Measurements from ENCODE around the gene ARHGAP26.
"Not testable (repeated sequence)": the region's sequence is repeated elsewhere in the genome, so short reads cannot be mapped to it uniquely, and the experiment has no call there.

Gene ARHGAP26

DNA sequence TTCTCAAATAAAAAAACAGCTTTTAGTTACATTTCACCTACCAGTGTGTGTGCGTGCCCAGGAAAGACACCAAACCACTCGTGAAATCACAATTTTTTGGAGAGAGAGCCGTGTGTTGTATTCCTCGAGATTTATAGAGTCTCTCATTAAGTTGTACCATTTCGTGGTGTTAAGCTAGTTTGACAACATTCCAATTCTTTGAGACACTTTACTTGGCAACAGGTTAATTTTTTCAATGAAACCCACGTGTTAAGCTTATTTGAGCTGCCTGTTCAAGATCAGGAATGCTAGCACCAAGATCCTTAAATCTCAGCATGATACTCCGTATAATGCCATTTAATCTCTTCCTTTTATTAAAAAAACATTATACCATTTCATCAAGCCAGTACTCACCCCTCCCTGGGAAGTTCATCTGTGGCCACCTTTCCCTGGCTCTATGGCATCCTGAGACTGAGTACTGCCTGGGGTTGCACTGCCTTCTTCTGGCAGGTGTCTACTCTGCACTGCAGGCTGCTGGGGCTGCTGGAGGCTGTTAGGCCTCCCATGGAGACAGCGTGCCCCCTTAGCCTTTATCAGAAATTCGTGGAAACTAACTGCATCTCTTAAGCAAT, 143.7 kb downstream of the ARHGAP26 start:
- Mint-ChIP-seq H3K27me3 (no peaks in the 10 kb centered on the region), H3K36me3 (peaks cover 12 to 17% of the 10 kb centered on the region in 2 donors), H3K4me3 (no peak overlapping the region), H3K9me3 (no peaks in the 10 kb centered on the region), H3K27ac (no peak overlapping the region), H3K4me1 (peaks cover 6 to 12% of the 10 kb centered on the region in 2 donors)
- DNase-seq = no peak
- no peak for ATAC-seq (replicated peaks)

DNA sequence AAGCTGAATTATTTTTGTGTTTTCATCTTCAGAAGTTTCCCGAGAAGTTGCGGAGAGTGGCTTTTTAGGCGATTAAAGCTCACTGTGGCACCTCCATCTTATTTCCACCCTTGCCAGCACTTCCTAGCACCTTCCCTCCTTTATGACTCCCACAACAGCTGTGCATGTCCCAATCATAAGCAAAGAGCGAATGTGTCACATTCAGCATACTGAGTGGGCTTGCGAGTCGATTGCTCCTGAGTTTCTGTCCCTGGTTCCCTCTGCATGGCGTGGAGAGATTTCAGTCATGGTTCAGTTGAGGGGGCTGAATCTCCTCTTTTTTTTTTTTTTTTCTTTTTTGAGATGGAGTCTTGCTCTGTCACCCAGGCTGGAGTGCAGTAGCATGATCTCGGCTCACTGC, 144.9 kb downstream of the ARHGAP26 start:
- H3K27ac Mint-ChIP-seq = no peak overlapping the region
- no peaks in the 10 kb centered on the region for H3K27me3 Mint-ChIP-seq
- no peak overlapping the region for H3K4me3 Mint-ChIP-seq
- no peak for DNase-seq
- peaks cover 6 to 12% of the 10 kb centered on the region in 2 donors for H3K4me1 Mint-ChIP-seq
- H3K36me3 Mint-ChIP-seq = peaks cover 12 to 17% of the 10 kb centered on the region in 2 donors
- H3K9me3 Mint-ChIP-seq = no peaks in the 10 kb centered on the region
- ATAC-seq (replicated peaks) = no peak

DNA sequence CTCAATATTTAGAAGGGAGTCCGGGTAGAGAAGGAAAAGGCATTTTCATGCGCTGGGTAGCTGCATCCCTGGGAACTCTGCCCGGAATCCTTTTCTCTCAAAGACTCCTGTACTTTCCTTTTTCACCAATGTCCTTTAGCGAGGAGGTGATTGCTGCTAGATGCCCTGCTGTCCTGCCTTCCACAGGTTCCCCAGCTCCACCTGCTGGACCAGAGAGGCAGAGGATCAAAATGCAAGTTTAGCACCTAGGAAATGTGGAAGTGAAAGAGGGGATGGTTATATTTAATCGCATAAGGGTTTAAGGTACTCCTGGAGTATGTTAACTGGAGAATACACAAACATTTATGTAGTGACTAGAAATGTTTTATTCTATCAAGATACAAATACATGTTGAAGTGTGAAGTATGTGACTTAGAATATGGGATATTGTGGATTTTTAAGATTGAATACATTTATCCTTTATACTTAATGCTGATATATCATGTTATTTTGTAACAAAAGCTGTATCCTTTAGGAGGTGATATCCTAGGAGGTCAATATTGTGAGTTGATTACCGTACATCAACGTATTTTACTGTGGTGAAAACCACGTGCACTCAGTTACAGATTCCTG, 145.7 kb downstream of the ARHGAP26 start:
- no peak overlapping the region for H3K4me3 Mint-ChIP-seq
- peaks cover 11 to 16% of the 10 kb centered on the region in 2 donors for H3K36me3 Mint-ChIP-seq
- ATAC-seq (replicated peaks) (peak; percentile 81 to 90), DNase-seq (peak; percentile 39)
- H3K9me3 Mint-ChIP-seq = no peaks in the 10 kb centered on the region
- no peak overlapping the region for H3K27ac Mint-ChIP-seq
- H3K27me3 Mint-ChIP-seq = no peaks in the 10 kb centered on the region
- peaks cover 6 to 12% of the 10 kb centered on the region in 2 donors for H3K4me1 Mint-ChIP-seq

DNA sequence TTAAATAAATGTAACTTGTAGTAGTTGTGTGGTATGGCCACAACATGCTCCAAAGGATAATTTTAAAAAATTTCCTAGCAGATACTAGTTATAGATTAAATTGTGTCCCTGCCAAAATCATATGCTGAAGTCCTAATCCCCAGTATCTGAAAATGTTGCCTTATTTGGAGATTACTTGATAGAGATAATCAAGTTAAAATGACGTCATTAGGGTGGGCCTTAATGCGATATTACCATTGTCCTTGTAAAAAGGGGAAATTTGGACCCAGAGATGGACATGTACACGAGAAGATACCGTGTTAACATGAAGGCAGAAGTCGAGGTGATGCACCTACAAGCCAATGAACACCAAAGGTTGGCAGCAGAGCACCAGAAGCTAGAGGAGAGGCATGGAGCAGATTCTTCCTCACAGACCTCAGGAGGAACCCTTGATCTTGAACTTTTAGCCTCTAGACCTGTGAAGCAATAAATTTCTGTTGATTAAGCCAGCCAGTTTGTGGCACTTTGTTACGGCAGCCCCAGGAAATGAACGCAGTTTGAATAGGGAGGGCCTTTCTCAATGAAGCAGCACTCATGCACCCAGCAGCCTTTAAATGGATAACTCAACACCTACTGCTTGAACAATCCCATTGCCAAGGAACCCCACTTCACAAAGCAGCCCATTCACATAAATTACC, 148.9 kb downstream of the ARHGAP26 start:
- Mint-ChIP-seq H3K4me3 (no peak overlapping the region), H3K9me3 (no peaks in the 10 kb centered on the region), H3K27me3 (no peaks in the 10 kb centered on the region), H3K4me1 (peaks cover 6 to 13% of the 10 kb centered on the region in 2 donors), H3K27ac (no peak overlapping the region), H3K36me3 (peaks cover 0 to 3% of the 10 kb centered on the region in 2 donors)
- DNase-seq (no peak), ATAC-seq (replicated peaks) (no peak)

DNA sequence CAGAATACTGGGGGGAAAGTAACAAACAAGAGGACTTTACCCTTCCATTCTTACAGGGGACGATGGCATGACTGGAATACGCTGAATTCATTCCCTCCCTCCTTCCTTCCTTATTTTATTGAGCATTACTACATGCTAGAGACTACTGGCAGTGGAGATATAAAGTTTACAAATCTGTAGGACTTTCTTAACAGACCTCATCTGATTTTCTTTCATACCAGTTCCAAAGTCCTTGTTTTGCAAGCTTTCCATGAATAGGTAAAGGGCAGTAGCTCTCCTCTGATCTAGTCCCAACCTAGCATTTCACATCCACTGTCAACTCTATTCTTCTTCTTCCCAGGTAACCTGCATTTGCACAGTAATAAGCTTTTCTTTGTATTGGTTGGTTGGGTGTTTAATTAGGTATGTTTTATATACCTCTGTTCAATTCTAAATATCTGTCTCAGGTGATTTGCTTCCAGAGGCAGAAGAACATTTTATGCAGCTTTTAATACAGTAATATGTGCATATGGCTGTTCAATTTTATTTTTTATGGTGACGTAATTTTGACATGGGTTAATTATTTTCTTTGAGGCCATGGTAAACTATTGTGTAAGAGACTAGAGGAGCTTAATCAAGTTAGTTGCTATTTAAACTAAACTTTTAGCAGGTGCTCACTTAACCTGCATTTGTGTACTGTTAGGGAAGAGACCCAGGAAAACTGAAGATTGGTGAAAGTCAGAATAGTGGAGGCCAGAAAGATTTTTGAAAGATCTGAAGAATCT, 150.9 kb downstream of the ARHGAP26 start:
- H3K9me3 Mint-ChIP-seq = no peaks in the 10 kb centered on the region
- ATAC-seq (replicated peaks) (no peak), DNase-seq (no peak)
- no peak overlapping the region for H3K27ac Mint-ChIP-seq
- H3K4me3 Mint-ChIP-seq = no peak overlapping the region
- H3K4me1 Mint-ChIP-seq = peaks cover 7 to 14% of the 10 kb centered on the region in 2 donors
- no peaks in the 10 kb centered on the region for H3K36me3 Mint-ChIP-seq
- no peaks in the 10 kb centered on the region for H3K27me3 Mint-ChIP-seq

DNA sequence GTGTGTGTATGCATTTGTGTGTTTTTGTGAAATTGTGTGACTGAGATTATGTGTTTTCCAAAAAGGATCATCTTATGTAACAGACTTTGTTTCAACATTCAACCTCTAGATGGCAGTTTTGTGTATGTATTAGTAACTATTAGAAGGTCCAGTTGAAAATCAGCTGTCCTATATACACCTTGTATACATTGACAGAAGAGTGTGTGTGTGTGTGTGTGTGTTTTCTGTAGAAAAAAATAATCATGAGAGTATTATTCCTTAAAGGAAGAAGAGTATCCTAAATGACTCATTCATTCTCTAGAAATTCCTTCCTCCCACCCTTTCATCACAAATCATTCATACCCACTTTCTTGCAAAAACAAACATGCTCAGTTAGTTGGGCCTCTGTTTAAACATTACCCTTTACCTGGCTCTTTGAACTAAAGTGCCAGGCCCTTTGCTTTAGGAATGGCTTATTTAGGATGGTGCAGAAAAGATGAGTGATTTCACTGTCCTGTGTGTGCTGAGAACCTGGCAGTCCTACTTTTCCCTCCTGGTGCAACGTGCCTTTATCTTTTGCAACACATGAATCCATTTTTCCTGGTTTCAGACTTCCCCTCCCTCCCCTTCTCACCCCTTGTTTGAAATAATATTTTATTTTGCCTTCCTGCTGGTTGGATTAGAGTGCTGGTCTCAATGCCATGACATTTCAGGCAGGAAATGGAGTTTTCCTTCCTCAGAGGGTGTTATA, 152.2 kb downstream of the ARHGAP26 start:
- Mint-ChIP-seq H3K4me1 (peaks cover 4 to 8% of the 10 kb centered on the region in 2 donors), H3K4me3 (no peak overlapping the region), H3K36me3 (no peaks in the 10 kb centered on the region)

DNA sequence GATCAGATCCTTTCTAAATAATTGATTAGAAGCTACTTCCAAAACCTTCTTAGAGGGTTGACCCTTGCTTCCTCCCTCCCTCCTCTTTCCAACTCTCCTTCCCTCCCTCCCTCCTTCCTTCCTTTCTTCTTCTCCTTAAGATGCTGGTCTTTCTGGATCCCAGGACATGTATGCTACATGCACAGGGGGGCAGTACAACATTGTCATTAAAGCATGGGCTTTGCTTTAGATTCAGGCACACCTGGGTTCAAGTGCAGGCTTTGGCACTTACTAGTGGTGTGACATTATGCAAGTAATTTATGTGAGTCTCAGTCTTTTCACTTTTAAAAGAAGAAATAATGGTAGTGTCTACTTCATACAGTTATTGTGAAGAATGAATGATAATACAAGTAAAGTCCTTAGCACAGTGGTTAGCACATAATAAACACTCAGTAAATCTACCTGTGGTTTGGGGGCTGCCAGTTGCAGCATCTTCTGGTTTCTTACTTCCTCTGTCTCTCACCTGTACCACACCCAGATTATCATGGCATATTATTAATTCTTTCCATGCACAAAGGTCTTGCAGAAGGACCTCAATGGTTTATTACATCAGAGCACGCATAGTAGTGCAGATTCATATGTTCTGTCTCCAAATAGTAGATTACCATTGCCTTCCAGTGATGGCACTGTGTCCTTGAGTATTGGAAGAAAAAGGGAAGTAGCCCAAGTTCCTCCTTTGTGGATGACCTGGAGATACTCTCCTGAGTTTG, 154.1 kb downstream of the ARHGAP26 start:
- Mint-ChIP-seq H3K4me1 (peaks cover 4 to 8% of the 10 kb centered on the region in 2 donors), H3K27me3 (no peaks in the 10 kb centered on the region), H3K4me3 (no peak overlapping the region), H3K27ac (no peak overlapping the region), H3K36me3 (no peaks in the 10 kb centered on the region), H3K9me3 (no peaks in the 10 kb centered on the region)
- DNase-seq (no peak), ATAC-seq (replicated peaks) (peak; percentile 29 to 33)

More for the DNA sequence above, 152.2 kb downstream of the ARHGAP26 start:
- Mint-ChIP-seq H3K27ac (no peak overlapping the region), H3K27me3 (no peaks in the 10 kb centered on the region), H3K9me3 (no peaks in the 10 kb centered on the region)
- ATAC-seq (replicated peaks) (peak; percentile 69 to 70), DNase-seq (no peak)

DNA sequence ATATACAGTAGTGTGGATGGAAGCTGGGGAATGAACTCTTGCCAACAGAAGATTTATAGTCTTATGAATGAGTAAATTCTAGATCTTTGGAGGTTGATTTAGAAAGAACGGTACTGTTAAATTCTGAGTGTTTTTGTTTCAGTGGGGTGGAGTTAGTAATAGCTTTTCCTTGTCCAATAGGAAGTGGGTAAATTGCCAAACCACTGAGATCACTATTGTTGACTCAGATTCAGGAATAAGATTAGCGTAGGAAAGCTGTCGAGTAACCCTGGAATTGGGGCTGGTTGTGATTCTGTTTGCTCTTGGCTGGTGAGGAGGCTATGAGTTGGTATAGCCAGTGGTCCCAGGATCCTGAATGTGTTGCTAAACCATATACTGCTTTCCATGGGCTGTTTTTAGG, 155.6 kb downstream of the ARHGAP26 start:
- Mint-ChIP-seq H3K4me3 (no peak overlapping the region), H3K9me3 (no peaks in the 10 kb centered on the region), H3K4me1 (peaks cover 4 to 19% of the 10 kb centered on the region in 2 donors), H3K27me3 (no peaks in the 10 kb centered on the region), H3K36me3 (peaks cover 0 to 6% of the 10 kb centered on the region in 2 donors), H3K27ac (no peak overlapping the region)
- DNase-seq (no peak), ATAC-seq (replicated peaks) (no peak)

DNA sequence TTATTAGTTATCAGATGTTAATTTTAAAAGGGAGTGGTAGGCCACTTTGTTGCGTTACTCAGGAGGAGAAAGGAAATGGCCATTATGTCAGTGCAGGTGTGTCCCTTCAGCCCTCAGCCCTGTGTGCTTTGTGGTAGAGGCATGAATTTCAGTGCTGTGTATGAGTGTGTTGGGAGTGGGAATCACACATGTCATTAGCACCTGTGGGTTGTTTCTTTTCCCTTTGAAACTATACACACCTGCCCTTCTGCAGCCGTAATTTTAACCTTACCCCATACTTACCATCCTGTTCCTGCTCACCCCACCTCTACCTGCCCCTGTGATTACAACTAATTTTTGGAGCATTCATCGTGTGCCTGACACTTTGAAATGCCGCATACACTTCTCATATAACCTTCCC, 156.4 kb downstream of the ARHGAP26 start:
- ATAC-seq (replicated peaks) (no peak), DNase-seq (no peak)
- H3K36me3 Mint-ChIP-seq = peaks cover 1 to 6% of the 10 kb centered on the region in 2 donors
- H3K27me3 Mint-ChIP-seq = no peaks in the 10 kb centered on the region
- H3K4me3 Mint-ChIP-seq = no peak overlapping the region
- peaks cover 4 to 19% of the 10 kb centered on the region in 2 donors for H3K4me1 Mint-ChIP-seq
- H3K9me3 Mint-ChIP-seq = no peaks in the 10 kb centered on the region
- H3K27ac Mint-ChIP-seq = no peak overlapping the region

DNA sequence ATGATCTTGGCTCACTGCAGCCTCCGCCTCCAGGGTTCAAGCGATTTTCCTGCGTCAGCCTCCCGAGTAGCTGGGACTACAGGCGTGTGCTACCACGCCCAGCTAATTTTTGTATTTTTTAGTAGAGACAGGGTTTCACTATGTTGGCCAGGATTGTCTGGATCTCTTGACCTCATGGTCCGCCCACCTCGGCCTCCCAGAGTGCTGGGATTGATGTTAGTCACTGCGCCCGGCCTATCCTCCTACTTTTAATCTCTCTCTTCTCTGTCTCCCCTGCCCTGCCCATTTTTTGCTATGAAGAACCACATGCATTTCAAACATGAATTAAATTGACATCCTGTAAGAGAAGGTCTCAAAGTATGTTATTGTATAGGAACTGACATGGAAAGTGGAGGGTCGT, 158.8 kb downstream of the ARHGAP26 start:
- Mint-ChIP-seq H3K4me1 (peaks cover 7 to 26% of the 10 kb centered on the region in 2 donors), H3K36me3 (peaks cover 2 to 18% of the 10 kb centered on the region in 2 donors)
- not testable (repeated sequence) for DNase-seq; H3K4me3 Mint-ChIP-seq; ATAC-seq (replicated peaks); H3K9me3 Mint-ChIP-seq; H3K27ac Mint-ChIP-seq; H3K27me3 Mint-ChIP-seq

DNA sequence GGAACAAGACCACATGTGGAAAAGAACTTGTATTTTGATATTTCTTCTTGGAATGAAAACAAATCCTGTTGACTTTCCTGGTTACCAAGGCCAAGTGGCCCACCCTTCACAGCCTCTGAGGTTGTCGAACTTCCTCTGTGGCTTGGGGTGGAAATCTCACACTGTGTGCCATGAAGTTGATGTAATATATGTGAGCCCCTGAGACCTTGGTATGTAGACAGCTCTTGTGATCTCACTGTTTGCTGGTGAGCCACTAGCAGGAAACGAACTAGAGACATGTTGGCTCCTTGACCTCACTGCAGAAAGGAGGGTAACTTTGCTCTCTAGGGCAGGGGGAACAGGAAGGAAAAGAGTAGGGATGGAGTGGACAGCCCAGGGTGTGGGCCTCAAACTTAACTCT, 159.4 kb downstream of the ARHGAP26 start:
- peaks cover 2 to 20% of the 10 kb centered on the region in 2 donors for H3K36me3 Mint-ChIP-seq
- no peak for ATAC-seq (replicated peaks)
- no peak overlapping the region for H3K27ac Mint-ChIP-seq
- DNase-seq = no peak
- H3K27me3 Mint-ChIP-seq = no peaks in the 10 kb centered on the region
- peaks cover 6 to 26% of the 10 kb centered on the region in 2 donors for H3K4me1 Mint-ChIP-seq
- H3K9me3 Mint-ChIP-seq = no peaks in the 10 kb centered on the region
- no peak overlapping the region for H3K4me3 Mint-ChIP-seq

DNA sequence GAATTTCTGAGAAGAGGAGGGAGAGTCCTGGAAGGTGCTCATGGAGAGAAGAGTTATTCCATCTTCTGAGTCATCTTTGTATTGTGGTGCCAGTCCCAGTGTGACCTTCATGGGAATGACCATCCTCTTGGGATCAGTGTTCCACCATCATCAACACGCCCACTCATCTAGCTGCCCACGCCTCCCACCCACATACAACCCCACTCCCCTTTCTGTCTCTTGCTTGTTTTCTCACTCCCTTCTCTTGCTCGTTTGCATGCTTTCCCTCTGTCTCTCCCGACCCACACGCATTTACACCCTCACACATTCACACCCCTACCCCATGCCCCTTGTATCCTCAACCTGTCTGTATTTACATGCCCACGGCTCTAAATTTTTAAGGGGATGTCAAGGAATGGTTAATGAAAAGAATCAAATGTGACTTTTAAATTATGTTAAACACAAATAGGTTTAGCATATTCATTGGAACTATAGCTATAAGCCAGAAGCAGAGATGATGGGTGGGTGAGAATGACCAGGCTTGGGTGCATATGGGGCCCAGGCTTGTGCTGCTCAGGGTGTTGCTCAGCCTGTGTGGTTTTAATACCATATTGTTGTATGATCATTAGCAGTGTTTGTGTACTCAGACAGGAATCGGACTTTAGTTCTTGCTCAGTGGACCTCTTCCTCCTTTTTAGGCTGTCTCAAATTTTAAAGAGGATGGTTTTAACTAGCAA, 160.4 kb downstream of the ARHGAP26 start:
- no peak for DNase-seq
- no peak for ATAC-seq (replicated peaks)
- H3K27ac Mint-ChIP-seq = no peak overlapping the region
- no peaks in the 10 kb centered on the region for H3K9me3 Mint-ChIP-seq
- peaks cover 2 to 20% of the 10 kb centered on the region in 2 donors for H3K36me3 Mint-ChIP-seq
- H3K27me3 Mint-ChIP-seq = no peaks in the 10 kb centered on the region
- peaks cover 8 to 32% of the 10 kb centered on the region in 2 donors for H3K4me1 Mint-ChIP-seq
- H3K4me3 Mint-ChIP-seq = no peak overlapping the region

Measured in stimulated activated naive B cell treated with anti-CD40 and anti-IgM and Interleukin-4, amounts not matched to agents 10 μg/mL and 1 μg/mL and 100 μg/mL, for 72 hours (primary cell).